Measurements from ENCODE around the gene CCDC6. TPM values are rescaled to one million over a fixed set of nuclear protein-coding genes. Genes with fewer than 3 reads are reported as not detected.

The CCDC6 gene
- total RNA-seq, 1 experiment from 2014 or later: 58.4 TPM

GRCh38 chr10:59805014-59805413, 101.3 kb downstream of the CCDC6 start:
- no peaks in the 10 kb centered on the region for H3K23me2 ChIP-seq (ENCODE audit: insufficient read length, low read depth, low read length, poor library complexity, severe bottlenecking)
- peak; percentile 63 for DNase-seq
- H4K5ac ChIP-seq (ENCODE audit: insufficient read length, low read depth, low read length): no peak overlapping the region
- no peak overlapping the region for H2BK20ac ChIP-seq (ENCODE audit: low read depth, low read length, poor library complexity, severe bottlenecking)
- no peak overlapping the region for H2BK15ac ChIP-seq (ENCODE audit: low read depth, low read length)
- no peaks in the 10 kb centered on the region for H3K79me1 ChIP-seq (ENCODE audit: insufficient read depth, low read depth, low read length, poor library complexity, severe bottlenecking)
- no peak overlapping the region for H2AFZ ChIP-seq (ENCODE audit: low read length)
- Mint-ChIP-seq H3K9me3 (no peaks in the 10 kb centered on the region), H3K4me1 (peaks cover 15 to 21% of the 10 kb centered on the region in 2 experiments), H3K27ac (no peak overlapping the region), H3K27me3 (ENCODE audit: low read depth) (no peaks in the 10 kb centered on the region), H3K36me3 (ENCODE audit: insufficient read depth in 1 of 3, low read depth in 3 of 3) (peaks cover 33 to 84% (median 73%) of the 10 kb centered on the region in 3 experiments; a peak in 6 of 7 replicates), H3K4me3 (no peak overlapping the region)
- H3K27me3 ChIP-seq (ENCODE audit: insufficient read depth, low read length): no peaks in the 10 kb centered on the region
- WGBS (ENCODE audit: extremely low coverage, insufficient read length, low lambda C conversion rate): no CpG with 5 or more reads among the region's 6 CpGs
- H2AK5ac ChIP-seq (ENCODE audit: insufficient read length, low read length): no peak overlapping the region
- H3K23ac ChIP-seq (ENCODE audit: insufficient read length, low read depth, low read length): no peak overlapping the region
- H3T11ph ChIP-seq (ENCODE audit: low read length): no peak overlapping the region
- no peak overlapping the region for H3K4ac ChIP-seq (ENCODE audit: low read depth, low read length)
- H3K56ac ChIP-seq (ENCODE audit: insufficient read length, low read depth, low read length): no peak overlapping the region
- H2BK12ac ChIP-seq (ENCODE audit: insufficient read length, low read depth, low read length): no peak overlapping the region
- no peaks in the 10 kb centered on the region for H4K20me1 ChIP-seq (ENCODE audit: control insufficient read depth, insufficient read depth, insufficient read length)
- no peak overlapping the region for H3K9ac ChIP-seq (ENCODE audit: extremely low read depth, insufficient read length, low read length)
- H4K91ac ChIP-seq (ENCODE audit: insufficient read length, low read depth, low read length): no peak overlapping the region
- H3K27ac ChIP-seq (ENCODE audit: insufficient read length, low read depth, low read length): peak overlapping the region; percentile 55
- H3K14ac ChIP-seq (ENCODE audit: insufficient read depth, low read length): no peak overlapping the region
- TF ChIP-seq CTCF (conservative IDR thresholded peaks at IDR 0.05): peak; percentile 75
- H3K79me2 ChIP-seq (ENCODE audit: insufficient read depth, low read length): 0 out of 2 replicates have a peak, but pooled peaks cover under 1% of the 10 kb centered on the region
- no peak overlapping the region for H2BK5ac ChIP-seq (ENCODE audit: insufficient read length, low read length)
- H3K9me3 ChIP-seq (ENCODE audit: control insufficient read depth, low read depth, low read length): no peaks in the 10 kb centered on the region
- H3K4me1 ChIP-seq (ENCODE audit: insufficient read depth, low read length): peaks cover 3% of the 10 kb centered on the region; the same call in 1 of the 2 replicates
- H3K4me2 ChIP-seq (ENCODE audit: insufficient read depth, insufficient read length, low read length): no peak overlapping the region
- no peak overlapping the region for H3K18ac ChIP-seq (ENCODE audit: insufficient read length, low read depth, low read length)
- no peak overlapping the region for H2BK120ac ChIP-seq (ENCODE audit: low read depth, low read length, poor library complexity, severe bottlenecking)
- no peak overlapping the region for H4K8ac ChIP-seq (replicated peaks; ENCODE audit: insufficient read length, low read depth, low read length)
